ENCODE results near the gene ARHGAP8.

ARHGAP8 gene

DNA sequence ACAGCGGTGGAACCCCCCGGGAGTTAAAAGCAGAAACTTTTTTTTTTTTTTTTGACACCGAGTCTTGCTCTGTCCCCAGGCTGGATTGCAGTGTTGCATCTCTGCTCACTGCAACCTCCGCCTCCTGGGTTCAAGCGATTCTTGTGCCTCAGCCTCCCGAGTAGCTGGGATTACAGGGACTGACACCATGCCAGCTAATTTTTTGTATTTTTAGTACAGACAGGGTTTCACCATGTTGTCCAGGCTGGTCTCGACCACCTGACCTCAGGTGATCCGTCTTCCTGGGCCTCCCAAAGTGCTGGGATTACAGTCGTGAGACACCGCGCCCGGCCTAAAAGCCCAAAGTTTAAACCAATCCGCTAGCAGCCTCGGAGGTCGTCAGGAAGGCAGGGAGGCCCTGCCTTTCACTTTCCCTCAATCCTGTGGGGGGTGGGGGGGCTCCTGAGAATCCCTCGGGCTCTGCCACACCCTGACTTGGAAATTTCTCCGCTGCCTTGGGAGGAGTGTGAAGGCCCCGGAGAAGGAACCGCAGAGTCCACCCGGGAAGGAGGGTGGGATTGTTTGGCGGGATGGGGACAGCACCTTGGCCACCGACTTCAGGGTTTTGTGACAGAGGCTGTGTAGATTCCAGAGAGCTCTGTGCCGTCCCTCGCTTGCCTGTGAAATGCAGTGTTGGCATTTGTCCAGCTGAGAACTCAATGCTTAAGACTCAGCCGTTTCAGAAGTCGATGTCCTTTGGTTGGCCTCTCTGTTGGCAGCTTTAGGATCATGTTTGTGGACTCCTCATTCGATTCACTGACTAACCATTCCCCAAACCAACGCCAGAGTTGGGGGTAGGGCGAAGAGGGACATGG is 1.0 kb downstream of the ARHGAP8 start:
- no peaks in the 10 kb centered on the region for H3F3A ChIP-seq (ENCODE audit: low read depth)
- H3K9ac ChIP-seq (ENCODE audit: low read depth, low read length, poor library complexity, severe bottlenecking), result no peak overlapping the region
- no peak overlapping the region for H3K4me3 ChIP-seq (ENCODE audit: low read length, poor library complexity, severe bottlenecking)
- no peaks in the 10 kb centered on the region for H3K36me3 ChIP-seq (ENCODE audit: insufficient read depth, low read length)
- no peaks in the 10 kb centered on the region for H4K20me1 ChIP-seq (ENCODE audit: insufficient read depth, low read length, poor library complexity, severe bottlenecking)
- no peak overlapping the region for H3K4me2 ChIP-seq (ENCODE audit: low read depth, low read length, poor library complexity, severe bottlenecking)
- TF ChIP-seq, protein P1, sequence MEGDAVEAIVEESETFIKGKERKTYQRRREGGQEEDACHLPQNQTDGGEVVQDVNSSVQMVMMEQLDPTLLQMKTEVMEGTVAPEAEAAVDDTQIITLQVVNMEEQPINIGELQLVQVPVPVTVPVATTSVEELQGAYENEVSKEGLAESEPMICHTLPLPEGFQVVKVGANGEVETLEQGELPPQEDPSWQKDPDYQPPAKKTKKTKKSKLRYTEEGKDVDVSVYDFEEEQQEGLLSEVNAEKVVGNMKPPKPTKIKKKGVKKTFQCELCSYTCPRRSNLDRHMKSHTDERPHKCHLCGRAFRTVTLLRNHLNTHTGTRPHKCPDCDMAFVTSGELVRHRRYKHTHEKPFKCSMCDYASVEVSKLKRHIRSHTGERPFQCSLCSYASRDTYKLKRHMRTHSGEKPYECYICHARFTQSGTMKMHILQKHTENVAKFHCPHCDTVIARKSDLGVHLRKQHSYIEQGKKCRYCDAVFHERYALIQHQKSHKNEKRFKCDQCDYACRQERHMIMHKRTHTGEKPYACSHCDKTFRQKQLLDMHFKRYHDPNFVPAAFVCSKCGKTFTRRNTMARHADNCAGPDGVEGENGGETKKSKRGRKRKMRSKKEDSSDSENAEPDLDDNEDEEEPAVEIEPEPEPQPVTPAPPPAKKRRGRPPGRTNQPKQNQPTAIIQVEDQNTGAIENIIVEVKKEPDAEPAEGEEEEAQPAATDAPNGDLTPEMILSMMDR (conservative IDR thresholded peaks at IDR 0.05; ENCODE audit: low read length), result no peak
- no peak for TF ChIP-seq EZH2phosphoT487 (IDR thresholded peaks at IDR 0.05; ENCODE audit: borderline replicate concordance)
- no peaks in the 10 kb centered on the region for H3K79me2 ChIP-seq (ENCODE audit: insufficient read depth, low read length)
- no peaks in the 10 kb centered on the region for H3K27me3 ChIP-seq (ENCODE audit: insufficient read depth, low read length, poor library complexity, severe bottlenecking)
- no peak overlapping the region for H2AFZ ChIP-seq (ENCODE audit: low read length)
- H3K4me1 ChIP-seq (ENCODE audit: insufficient read depth, low read length, poor library complexity, severe bottlenecking), result no peaks in the 10 kb centered on the region
- H3K9me2 ChIP-seq (replicated peaks; ENCODE audit: low read depth, low read length), result no peaks in the 10 kb centered on the region
- no peaks in the 10 kb centered on the region for H3K9me3 ChIP-seq (ENCODE audit: insufficient read depth, low read depth, low read length)

DNA sequence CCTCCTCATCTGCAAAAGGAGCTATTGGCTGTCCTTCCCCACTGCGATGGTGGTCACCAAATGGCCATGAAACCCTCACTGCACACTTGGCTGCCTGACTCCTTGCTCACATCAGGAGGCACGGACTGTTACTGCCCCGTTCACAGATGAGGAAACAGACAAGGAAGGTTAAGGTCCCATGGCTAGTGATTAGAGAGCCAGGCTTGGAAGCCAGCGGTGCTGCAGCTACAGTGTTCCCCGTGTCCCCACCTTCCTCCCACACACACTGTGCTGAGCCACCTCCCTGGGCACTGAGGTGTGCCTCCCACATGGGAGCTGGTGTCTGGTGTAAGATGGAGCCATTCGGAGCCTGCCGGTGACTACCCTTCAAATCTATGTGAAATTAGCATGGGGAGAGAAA is 2.6 kb downstream of the ARHGAP8 start:
- Histone ChIP-seq H3K4me2 (ENCODE audit: low read depth, low read length, poor library complexity, severe bottlenecking) (no peak overlapping the region), H3K9me2 (replicated peaks; ENCODE audit: low read depth, low read length) (no peaks in the 10 kb centered on the region), H3K4me3 (ENCODE audit: low read length, poor library complexity, severe bottlenecking) (no peak overlapping the region), H3K27me3 (ENCODE audit: insufficient read depth, low read length, poor library complexity, severe bottlenecking) (no peaks in the 10 kb centered on the region), H3K79me2 (ENCODE audit: insufficient read depth, low read length) (no peaks in the 10 kb centered on the region), H2AFZ (ENCODE audit: low read length) (no peak overlapping the region), H4K20me1 (ENCODE audit: insufficient read depth, low read length, poor library complexity, severe bottlenecking) (no peaks in the 10 kb centered on the region), H3K9ac (ENCODE audit: low read depth, low read length, poor library complexity, severe bottlenecking) (no peak overlapping the region), H3F3A (ENCODE audit: low read depth) (no peaks in the 10 kb centered on the region), H3K9me3 (ENCODE audit: insufficient read depth, low read depth, low read length) (no peaks in the 10 kb centered on the region), H3K4me1 (ENCODE audit: insufficient read depth, low read length, poor library complexity, severe bottlenecking) (no peaks in the 10 kb centered on the region), H3K36me3 (ENCODE audit: insufficient read depth, low read length) (no peaks in the 10 kb centered on the region)
- TF ChIP-seq EZH2phosphoT487 (IDR thresholded peaks at IDR 0.05; ENCODE audit: borderline replicate concordance), result no peak
- TF ChIP-seq, protein P1 (conservative IDR thresholded peaks at IDR 0.05; ENCODE audit: low read length), result no peak

DNA sequence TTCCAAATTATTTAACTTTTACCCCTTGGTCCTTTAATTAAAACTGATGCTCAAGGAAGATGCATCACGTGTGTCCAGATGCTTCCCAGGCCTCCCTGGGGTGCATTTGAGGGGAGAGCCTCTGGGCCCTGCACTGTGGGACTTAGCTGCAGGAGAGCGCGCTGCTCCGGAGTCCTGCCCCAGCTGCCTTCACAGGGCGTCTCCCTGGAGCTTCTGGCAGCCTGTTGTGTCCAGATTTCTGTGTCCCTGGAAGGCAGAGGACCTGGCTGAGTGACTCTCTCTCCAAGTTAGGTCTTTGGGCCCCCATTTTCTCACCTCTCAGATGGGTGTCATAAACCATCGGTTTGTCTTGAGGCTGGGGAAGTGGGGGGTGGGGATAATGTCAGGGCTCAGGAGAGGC is 3.0 kb downstream of the ARHGAP8 start:
- no peak for TF ChIP-seq EZH2phosphoT487 (IDR thresholded peaks at IDR 0.05; ENCODE audit: borderline replicate concordance)
- TF ChIP-seq, protein P1 (conservative IDR thresholded peaks at IDR 0.05; ENCODE audit: low read length), result no peak
- H2AFZ ChIP-seq (ENCODE audit: low read length), result no peak overlapping the region
- no peaks in the 10 kb centered on the region for H3K79me2 ChIP-seq (ENCODE audit: insufficient read depth, low read length)
- H3K4me3 ChIP-seq (ENCODE audit: low read length, poor library complexity, severe bottlenecking), result no peak overlapping the region
- no peak overlapping the region for H3K4me2 ChIP-seq (ENCODE audit: low read depth, low read length, poor library complexity, severe bottlenecking)
- H4K20me1 ChIP-seq (ENCODE audit: insufficient read depth, low read length, poor library complexity, severe bottlenecking), result no peaks in the 10 kb centered on the region
- no peaks in the 10 kb centered on the region for H3K36me3 ChIP-seq (ENCODE audit: insufficient read depth, low read length)
- no peaks in the 10 kb centered on the region for H3K9me2 ChIP-seq (replicated peaks; ENCODE audit: low read depth, low read length)
- no peaks in the 10 kb centered on the region for H3F3A ChIP-seq (ENCODE audit: low read depth)
- no peaks in the 10 kb centered on the region for H3K27me3 ChIP-seq (ENCODE audit: insufficient read depth, low read length, poor library complexity, severe bottlenecking)
- no peak overlapping the region for H3K9ac ChIP-seq (ENCODE audit: low read depth, low read length, poor library complexity, severe bottlenecking)
- no peaks in the 10 kb centered on the region for H3K4me1 ChIP-seq (ENCODE audit: insufficient read depth, low read length, poor library complexity, severe bottlenecking)
- H3K9me3 ChIP-seq (ENCODE audit: insufficient read depth, low read depth, low read length), result no peaks in the 10 kb centered on the region

All from Loucy (cell line).